ENCODE results near the gene NACC2. TPM values are rescaled to one million over a fixed set of nuclear protein-coding genes. Genes with fewer than 3 reads are reported as not detected.

NACC2 gene
- total RNA-seq, 1 experiment from 2014 or later = 62.0 TPM

DNA sequence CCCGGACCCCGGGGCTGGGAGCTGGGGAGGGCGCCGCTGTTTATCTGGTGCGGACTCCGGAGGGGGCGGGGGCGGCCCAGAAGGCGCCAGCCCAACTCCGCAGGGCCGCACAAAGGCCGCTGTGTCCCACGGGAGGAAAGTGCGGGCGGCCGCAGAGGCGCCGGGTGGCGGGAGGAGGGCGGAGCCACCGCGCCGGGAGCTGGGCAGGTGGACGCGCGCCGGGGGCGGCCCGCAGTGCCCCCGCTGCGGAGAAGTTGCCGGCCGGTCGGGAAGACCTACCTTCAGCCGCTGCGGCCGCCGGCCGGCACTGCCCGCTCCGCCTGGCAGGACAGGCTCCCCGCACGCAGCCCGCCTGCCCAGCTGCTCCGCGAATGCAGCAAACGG lies 43.6 kb downstream of the NACC2 start:
- BruUV-seq (replicated peaks) = no TSS peak
- DNase-seq (ENCODE audit: low read depth, low spot score) (no peak), ATAC-seq (peak; percentile 32)
- H3K27ac ChIP-seq (ENCODE audit: low read length) = peak overlapping the region; percentile 94
- intact Hi-C loops (cut with micrococcal nuclease; ENCODE audit: unreplicated experiment) = no loop called here
- in situ Hi-C loops (cut with HindIII; ENCODE audit: low pct_unique_long_range_greater_than_20kb, low sequenced_read_pairs) = no loop called here
- ChIA-PET CTCF (interaction anchor here (1.6 kb wide), 1 partner anchor 84 kb away, joined by 6 read pairs; no protein-coding TSS in a partner anchor), POLR2A (interaction anchor here (0.6 to 0.7 kb wide), 2 partner anchors 30 to 94 kb away, joined by 6 to 10 read pairs; no protein-coding TSS in a partner anchor)
- peak overlapping the region; percentile 53 to 60 for H3K4me3 ChIP-seq (ENCODE audit: low read depth in 2 of 2, low read length in 2 of 2)
- no peak for TF ChIP-seq SIN3A (IDR thresholded peaks at IDR 0.05; ENCODE audit: borderline replicate concordance, insufficient read depth, low read depth, low read length)
- TF ChIP-seq, protein P1, sequence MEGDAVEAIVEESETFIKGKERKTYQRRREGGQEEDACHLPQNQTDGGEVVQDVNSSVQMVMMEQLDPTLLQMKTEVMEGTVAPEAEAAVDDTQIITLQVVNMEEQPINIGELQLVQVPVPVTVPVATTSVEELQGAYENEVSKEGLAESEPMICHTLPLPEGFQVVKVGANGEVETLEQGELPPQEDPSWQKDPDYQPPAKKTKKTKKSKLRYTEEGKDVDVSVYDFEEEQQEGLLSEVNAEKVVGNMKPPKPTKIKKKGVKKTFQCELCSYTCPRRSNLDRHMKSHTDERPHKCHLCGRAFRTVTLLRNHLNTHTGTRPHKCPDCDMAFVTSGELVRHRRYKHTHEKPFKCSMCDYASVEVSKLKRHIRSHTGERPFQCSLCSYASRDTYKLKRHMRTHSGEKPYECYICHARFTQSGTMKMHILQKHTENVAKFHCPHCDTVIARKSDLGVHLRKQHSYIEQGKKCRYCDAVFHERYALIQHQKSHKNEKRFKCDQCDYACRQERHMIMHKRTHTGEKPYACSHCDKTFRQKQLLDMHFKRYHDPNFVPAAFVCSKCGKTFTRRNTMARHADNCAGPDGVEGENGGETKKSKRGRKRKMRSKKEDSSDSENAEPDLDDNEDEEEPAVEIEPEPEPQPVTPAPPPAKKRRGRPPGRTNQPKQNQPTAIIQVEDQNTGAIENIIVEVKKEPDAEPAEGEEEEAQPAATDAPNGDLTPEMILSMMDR (IDR thresholded peaks at IDR 0.05) = no peak
- TF ChIP-seq, protein P2, sequence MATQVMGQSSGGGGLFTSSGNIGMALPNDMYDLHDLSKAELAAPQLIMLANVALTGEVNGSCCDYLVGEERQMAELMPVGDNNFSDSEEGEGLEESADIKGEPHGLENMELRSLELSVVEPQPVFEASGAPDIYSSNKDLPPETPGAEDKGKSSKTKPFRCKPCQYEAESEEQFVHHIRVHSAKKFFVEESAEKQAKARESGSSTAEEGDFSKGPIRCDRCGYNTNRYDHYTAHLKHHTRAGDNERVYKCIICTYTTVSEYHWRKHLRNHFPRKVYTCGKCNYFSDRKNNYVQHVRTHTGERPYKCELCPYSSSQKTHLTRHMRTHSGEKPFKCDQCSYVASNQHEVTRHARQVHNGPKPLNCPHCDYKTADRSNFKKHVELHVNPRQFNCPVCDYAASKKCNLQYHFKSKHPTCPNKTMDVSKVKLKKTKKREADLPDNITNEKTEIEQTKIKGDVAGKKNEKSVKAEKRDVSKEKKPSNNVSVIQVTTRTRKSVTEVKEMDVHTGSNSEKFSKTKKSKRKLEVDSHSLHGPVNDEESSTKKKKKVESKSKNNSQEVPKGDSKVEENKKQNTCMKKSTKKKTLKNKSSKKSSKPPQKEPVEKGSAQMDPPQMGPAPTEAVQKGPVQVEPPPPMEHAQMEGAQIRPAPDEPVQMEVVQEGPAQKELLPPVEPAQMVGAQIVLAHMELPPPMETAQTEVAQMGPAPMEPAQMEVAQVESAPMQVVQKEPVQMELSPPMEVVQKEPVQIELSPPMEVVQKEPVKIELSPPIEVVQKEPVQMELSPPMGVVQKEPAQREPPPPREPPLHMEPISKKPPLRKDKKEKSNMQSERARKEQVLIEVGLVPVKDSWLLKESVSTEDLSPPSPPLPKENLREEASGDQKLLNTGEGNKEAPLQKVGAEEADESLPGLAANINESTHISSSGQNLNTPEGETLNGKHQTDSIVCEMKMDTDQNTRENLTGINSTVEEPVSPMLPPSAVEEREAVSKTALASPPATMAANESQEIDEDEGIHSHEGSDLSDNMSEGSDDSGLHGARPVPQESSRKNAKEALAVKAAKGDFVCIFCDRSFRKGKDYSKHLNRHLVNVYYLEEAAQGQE (IDR thresholded peaks at IDR 0.05; ENCODE audit: insufficient read depth in 1 of 2, low read depth in 2 of 2, low read length in 1 of 2) = no peak
- TF ChIP-seq POLR2AphosphoS5 (IDR thresholded peaks at IDR 0.05; ENCODE audit: low read depth, low read length) = no peak
- TF ChIP-seq TCF7L2 (IDR thresholded peaks at IDR 0.05; ENCODE audit: low read depth, low read length) = no peak
- no peaks in the 10 kb centered on the region for H3K27me3 ChIP-seq (ENCODE audit: control insufficient read depth, insufficient read depth, low read length)
- peaks cover 62% of the 10 kb centered on the region for H3K4me1 ChIP-seq (ENCODE audit: control insufficient read depth, insufficient read depth, low read length)
- no peaks in the 10 kb centered on the region for H3K9me3 ChIP-seq (ENCODE audit: control insufficient read depth, insufficient read depth, low read depth, low read length)
- no peaks in the 10 kb centered on the region for H3K36me3 ChIP-seq (ENCODE audit: control insufficient read depth, insufficient read depth, low read length)

DNA sequence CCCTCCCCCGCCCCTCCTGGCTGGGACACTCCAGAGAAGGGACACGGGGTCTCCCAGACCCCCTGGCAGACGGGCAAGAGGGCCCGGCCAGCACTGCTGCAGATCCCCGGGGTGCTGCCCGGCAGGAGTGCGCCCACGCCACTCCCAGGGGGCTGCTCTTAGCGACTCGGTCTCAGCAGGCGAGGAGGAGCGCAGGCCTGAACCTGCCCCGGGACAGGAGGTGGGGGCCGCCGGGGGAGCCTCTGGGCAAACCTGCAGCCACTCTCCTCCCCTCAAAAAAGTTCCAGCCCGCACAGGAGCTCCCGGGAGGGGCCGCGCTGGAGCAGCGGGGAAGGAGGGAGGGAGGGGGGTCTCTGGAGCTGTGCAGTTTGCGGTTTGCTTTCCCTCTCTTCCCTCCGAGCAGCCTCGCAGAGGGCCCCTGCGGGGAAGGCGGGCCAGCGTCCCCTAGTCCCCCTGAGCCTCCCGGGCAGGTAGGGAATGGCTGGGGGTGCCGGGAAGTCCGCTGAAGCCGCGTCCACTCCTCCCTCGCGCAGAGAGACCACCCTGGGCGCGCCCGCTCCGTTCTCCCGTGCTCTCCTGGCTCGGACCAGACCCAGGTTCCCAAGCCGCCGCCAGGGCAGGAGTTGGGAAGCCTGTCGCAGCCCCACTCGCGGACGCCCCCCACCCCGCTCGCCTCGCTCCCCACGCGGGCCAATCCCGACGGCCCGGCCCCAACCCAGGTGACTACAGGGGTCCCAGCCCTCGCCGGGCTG lies 44.2 kb downstream of the NACC2 start:
- intact Hi-C loops (cut with micrococcal nuclease; ENCODE audit: unreplicated experiment) = no loop called here
- Histone ChIP-seq H3K36me3 (ENCODE audit: control insufficient read depth, insufficient read depth, low read length) (no peaks in the 10 kb centered on the region), H3K4me1 (ENCODE audit: control insufficient read depth, insufficient read depth, low read length) (peaks cover 59% of the 10 kb centered on the region), H3K27me3 (ENCODE audit: control insufficient read depth, insufficient read depth, low read length) (no peaks in the 10 kb centered on the region), H3K27ac (ENCODE audit: low read length) (peak overlapping the region; percentile 94), H3K4me3 (ENCODE audit: low read depth in 2 of 2, low read length in 2 of 2) (peak overlapping the region; percentile 53 to 60), H3K9me3 (ENCODE audit: control insufficient read depth, insufficient read depth, low read depth, low read length) (no peaks in the 10 kb centered on the region)
- ATAC-seq = no peak
- TF ChIP-seq TCF7L2 (IDR thresholded peaks at IDR 0.05; ENCODE audit: low read depth, low read length) = no peak
- no peak for TF ChIP-seq SIN3A (IDR thresholded peaks at IDR 0.05; ENCODE audit: borderline replicate concordance, insufficient read depth, low read depth, low read length)
- TF ChIP-seq, protein P2 (IDR thresholded peaks at IDR 0.05; ENCODE audit: insufficient read depth in 1 of 2, low read depth in 2 of 2, low read length in 1 of 2) = no peak
- TF ChIP-seq, protein P1 (IDR thresholded peaks at IDR 0.05) = no peak
- no peak for TF ChIP-seq POLR2AphosphoS5 (IDR thresholded peaks at IDR 0.05; ENCODE audit: low read depth, low read length)
- ChIA-PET CTCF (interaction anchor here (1.6 kb wide), 1 partner anchor 83 kb away, joined by 6 read pairs; no protein-coding TSS in a partner anchor), POLR2A (interaction anchor here (0.6 kb wide), 1 partner anchor 31 kb away, joined by 6 read pairs; no protein-coding TSS in a partner anchor)
- BruUV-seq (replicated peaks) = no TSS peak
- DNase-seq (ENCODE audit: low read depth, low spot score) = no peak
- in situ Hi-C loops (cut with HindIII; ENCODE audit: low pct_unique_long_range_greater_than_20kb, low sequenced_read_pairs) = no loop called here
